SK-N-MC (cell line): ENCODE data around the gene RELN.

Experiments
- EZH2 ChIP-seq: fragments of 200-600 bp; sonication (generic); IDR thresholded peaks from one replicate; pipeline ENCODE4 v1.6.1; 2017; ENCODE audit warnings: antibody characterized with exemption
- FOXP2 ChIP-seq: optimal IDR thresholded peaks from 2 replicates; pipeline ENCODE3; 2011; ENCODE audit warnings: mild to moderate bottlenecking, moderate library complexity; ENCODE audit not compliant: insufficient read depth; ENCODE audit errors: extremely low read length, control extremely low read depth
- POLR2AphosphoS5 ChIP-seq: IDR thresholded peaks from 2 replicates; pipeline ENCODE4 v1.6.1; 2012; ENCODE audit warnings: mild to moderate bottlenecking, low read depth, low read length, borderline replicate concordance

GRCh38 chr7:103795787-103796186, 193.7 kb downstream of the RELN start:
- no peak for TF ChIP-seq EZH2
- TF ChIP-seq POLR2AphosphoS5, result no peak
- no peak for TF ChIP-seq FOXP2
